ENCODE data around the gene FAM227B. TPM values are rescaled to one million over a fixed set of nuclear protein-coding genes. Genes with fewer than 3 reads are reported as not detected.
A peak's percentile ranks its signal among the peaks of the same experiment; 100 is the strongest.

The FAM227B gene
- total and polyA plus RNA-seq, 2 of the 13 experiments (the other 11 are each of a cell fraction or from before 2014, with no cell fraction given) = 1.9 to 2.6 TPM

DNA sequence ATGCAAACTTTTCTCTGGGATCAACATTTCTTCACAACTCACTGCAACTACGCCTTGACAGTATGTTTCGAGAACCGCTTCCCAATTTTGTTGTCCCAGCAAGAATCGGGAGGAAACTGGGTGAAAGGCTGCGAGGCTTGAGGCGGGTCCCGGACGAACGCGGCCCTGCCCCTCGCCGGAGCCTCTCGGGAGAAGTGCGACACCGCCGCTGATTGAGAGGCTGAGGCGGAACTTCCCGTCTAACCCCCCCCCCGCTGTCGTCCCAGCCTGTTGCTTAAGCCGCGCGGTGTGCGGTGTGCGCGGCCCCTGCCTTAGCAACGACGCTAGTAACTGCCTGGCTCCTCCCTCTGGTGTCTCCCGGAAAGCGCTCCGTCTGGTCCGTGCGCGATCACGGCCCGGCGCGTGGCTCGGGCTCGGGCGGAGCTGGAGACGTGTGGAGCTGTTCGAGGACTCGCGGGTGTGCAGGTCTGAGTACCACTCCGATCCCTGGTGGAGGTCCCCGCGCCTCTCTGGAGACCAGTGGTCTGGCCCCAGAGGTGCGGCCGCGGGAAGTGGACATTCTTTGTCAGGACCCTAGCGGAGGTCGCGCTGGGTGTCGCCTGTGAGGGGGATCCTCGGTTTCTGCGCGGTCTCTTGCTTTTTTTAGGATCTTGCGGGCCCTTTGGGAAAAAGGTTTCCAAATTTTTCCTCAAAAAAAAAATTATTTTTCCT is at the start of gene FAM227B, which contains the start of gene DTWD1 (continued):
- TF ChIP-seq, protein P1, sequence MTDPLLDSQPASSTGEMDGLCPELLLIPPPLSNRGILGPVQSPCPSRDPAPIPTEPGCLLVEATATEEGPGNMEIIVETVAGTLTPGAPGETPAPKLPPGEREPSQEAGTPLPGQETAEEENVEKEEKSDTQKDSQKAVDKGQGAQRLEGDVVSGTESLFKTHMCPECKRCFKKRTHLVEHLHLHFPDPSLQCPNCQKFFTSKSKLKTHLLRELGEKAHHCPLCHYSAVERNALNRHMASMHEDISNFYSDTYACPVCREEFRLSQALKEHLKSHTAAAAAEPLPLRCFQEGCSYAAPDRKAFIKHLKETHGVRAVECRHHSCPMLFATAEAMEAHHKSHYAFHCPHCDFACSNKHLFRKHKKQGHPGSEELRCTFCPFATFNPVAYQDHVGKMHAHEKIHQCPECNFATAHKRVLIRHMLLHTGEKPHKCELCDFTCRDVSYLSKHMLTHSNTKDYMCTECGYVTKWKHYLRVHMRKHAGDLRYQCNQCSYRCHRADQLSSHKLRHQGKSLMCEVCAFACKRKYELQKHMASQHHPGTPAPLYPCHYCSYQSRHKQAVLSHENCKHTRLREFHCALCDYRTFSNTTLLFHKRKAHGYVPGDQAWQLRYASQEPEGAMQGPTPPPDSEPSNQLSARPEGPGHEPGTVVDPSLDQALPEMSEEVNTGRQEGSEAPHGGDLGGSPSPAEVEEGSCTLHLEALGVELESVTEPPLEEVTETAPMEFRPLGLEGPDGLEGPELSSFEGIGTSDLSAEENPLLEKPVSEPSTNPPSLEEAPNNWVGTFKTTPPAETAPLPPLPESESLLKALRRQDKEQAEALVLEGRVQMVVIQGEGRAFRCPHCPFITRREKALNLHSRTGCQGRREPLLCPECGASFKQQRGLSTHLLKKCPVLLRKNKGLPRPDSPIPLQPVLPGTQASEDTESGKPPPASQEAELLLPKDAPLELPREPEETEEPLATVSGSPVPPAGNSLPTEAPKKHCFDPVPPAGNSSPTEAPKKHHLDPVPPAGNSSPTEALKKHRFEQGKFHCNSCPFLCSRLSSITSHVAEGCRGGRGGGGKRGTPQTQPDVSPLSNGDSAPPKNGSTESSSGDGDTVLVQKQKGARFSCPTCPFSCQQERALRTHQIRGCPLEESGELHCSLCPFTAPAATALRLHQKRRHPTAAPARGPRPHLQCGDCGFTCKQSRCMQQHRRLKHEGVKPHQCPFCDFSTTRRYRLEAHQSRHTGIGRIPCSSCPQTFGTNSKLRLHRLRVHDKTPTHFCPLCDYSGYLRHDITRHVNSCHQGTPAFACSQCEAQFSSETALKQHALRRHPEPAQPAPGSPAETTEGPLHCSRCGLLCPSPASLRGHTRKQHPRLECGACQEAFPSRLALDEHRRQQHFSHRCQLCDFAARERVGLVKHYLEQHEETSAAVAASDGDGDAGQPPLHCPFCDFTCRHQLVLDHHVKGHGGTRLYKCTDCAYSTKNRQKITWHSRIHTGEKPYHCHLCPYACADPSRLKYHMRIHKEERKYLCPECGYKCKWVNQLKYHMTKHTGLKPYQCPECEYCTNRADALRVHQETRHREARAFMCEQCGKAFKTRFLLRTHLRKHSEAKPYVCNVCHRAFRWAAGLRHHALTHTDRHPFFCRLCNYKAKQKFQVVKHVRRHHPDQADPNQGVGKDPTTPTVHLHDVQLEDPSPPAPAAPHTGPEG (CRISPR knock-in tag; IDR thresholded peaks at IDR 0.05) = no peak
- TF ChIP-seq GFI1 (CRISPR knock-in tag; IDR thresholded peaks at IDR 0.05; ENCODE audit: borderline replicate concordance) = peak; percentile 84
- TF ChIP-seq ZNF720 (CRISPR knock-in tag; IDR thresholded peaks at IDR 0.05) = no peak
- 0 out of 2 replicates have a peak, but pooled peaks have one; percentile 72 for TF ChIP-seq ATAD3A (CRISPR knock-in tag; IDR thresholded peaks at IDR 0.05)
- TF ChIP-seq RFX1 (IDR thresholded peaks at IDR 0.05) = peak; percentile 84
- TF ChIP-seq, protein P2, sequence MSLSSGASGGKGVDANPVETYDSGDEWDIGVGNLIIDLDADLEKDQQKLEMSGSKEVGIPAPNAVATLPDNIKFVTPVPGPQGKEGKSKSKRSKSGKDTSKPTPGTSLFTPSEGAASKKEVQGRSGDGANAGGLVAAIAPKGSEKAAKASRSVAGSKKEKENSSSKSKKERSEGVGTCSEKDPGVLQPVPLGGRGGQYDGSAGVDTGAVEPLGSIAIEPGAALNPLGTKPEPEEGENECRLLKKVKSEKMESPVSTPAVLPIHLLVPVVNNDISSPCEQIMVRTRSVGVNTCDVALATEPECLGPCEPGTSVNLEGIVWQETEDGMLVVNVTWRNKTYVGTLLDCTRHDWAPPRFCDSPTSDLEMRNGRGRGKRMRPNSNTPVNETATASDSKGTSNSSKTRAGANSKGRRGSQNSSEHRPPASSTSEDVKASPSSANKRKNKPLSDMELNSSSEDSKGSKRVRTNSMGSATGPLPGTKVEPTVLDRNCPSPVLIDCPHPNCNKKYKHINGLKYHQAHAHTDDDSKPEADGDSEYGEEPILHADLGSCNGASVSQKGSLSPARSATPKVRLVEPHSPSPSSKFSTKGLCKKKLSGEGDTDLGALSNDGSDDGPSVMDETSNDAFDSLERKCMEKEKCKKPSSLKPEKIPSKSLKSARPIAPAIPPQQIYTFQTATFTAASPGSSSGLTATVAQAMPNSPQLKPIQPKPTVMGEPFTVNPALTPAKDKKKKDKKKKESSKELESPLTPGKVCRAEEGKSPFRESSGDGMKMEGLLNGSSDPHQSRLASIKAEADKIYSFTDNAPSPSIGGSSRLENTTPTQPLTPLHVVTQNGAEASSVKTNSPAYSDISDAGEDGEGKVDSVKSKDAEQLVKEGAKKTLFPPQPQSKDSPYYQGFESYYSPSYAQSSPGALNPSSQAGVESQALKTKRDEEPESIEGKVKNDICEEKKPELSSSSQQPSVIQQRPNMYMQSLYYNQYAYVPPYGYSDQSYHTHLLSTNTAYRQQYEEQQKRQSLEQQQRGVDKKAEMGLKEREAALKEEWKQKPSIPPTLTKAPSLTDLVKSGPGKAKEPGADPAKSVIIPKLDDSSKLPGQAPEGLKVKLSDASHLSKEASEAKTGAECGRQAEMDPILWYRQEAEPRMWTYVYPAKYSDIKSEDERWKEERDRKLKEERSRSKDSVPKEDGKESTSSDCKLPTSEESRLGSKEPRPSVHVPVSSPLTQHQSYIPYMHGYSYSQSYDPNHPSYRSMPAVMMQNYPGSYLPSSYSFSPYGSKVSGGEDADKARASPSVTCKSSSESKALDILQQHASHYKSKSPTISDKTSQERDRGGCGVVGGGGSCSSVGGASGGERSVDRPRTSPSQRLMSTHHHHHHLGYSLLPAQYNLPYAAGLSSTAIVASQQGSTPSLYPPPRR (CRISPR knock-in tag; IDR thresholded peaks at IDR 0.05; ENCODE audit: borderline replicate concordance) = peak; percentile 88
- TF ChIP-seq ASH2L (IDR thresholded peaks at IDR 0.05; ENCODE audit: insufficient read length, low read depth, low read length) = peak; percentile 100
- 0 out of 2 replicates have a peak, but pooled peaks have one; percentile 64 for TF ChIP-seq GTF2F1 (IDR thresholded peaks at IDR 0.05; ENCODE audit: low read length)
- TF ChIP-seq ZNF552 (CRISPR knock-in tag; IDR thresholded peaks at IDR 0.05; ENCODE audit: borderline replicate concordance) = peak; percentile 97; the same call in 1 of the 2 replicates
- peak; percentile 71; the same call in 1 of the 2 replicates for TF ChIP-seq HNRNPL (IDR thresholded peaks at IDR 0.05; ENCODE audit: low read depth, low read length)
- no peak; the same call in 1 of the 2 replicates for TF ChIP-seq DNMT3B (CRISPR knock-in tag; conservative IDR thresholded peaks at IDR 0.05)
- TF ChIP-seq MXI1 (IDR thresholded peaks at IDR 0.05; ENCODE audit: borderline replicate concordance, low read depth, low read length) = peak; percentile 95; the same call in 2 of the 3 replicates
- TF ChIP-seq ZNF572 (CRISPR knock-in tag; IDR thresholded peaks at IDR 0.05) = peak; percentile 96
- 0 out of 2 replicates have a peak, but pooled peaks have one; percentile 91 for TF ChIP-seq ZNF570 (CRISPR knock-in tag; IDR thresholded peaks at IDR 0.05; ENCODE audit: borderline replicate concordance)
- no peak; the same call in 1 of the 2 replicates for TF ChIP-seq ZNF124 (CRISPR knock-in tag; IDR thresholded peaks at IDR 0.05)
- 0 out of 2 replicates have a peak, but pooled peaks have one; percentile 64 for TF ChIP-seq ZNF234 (CRISPR knock-in tag; conservative IDR thresholded peaks at IDR 0.05)
- peak; percentile 94 for TF ChIP-seq RNF2 (conservative IDR thresholded peaks at IDR 0.05; ENCODE audit: low read depth)

Measured in HepG2 (cell line).